CD4-positive, alpha-beta T cell treated with Interferon gamma for 1 hour (primary cell): ENCODE measurements around the gene PTPRM.

ENCODE experiments used
- DNase-seq: peaks from one replicate; pipeline ENCODE4 v3.0.0-alpha.2; 2020

Gene PTPRM

GRCh38 chr18:7914834-7915670 is 347.9 kb downstream of the PTPRM start:
- DNase-seq, result no peak

GRCh38 chr18:7918701-7919100 is 351.6 kb downstream of the PTPRM start:
- DNase-seq, result no peak

GRCh38 chr18:7919565-7919964 is 352.4 kb downstream of the PTPRM start:
- DNase-seq, result no peak

GRCh38 chr18:7921938-7922587 is 354.9 kb downstream of the PTPRM start:
- no peak for DNase-seq

GRCh38 chr18:7923105-7923504 is 356.0 kb downstream of the PTPRM start:
- no peak for DNase-seq

- DNase-seq, result no peak
These were observed 357.5 kb downstream of the PTPRM start for GRCh38 chr18:7924616-7925015.

- DNase-seq, result no peak
These were observed 359.4 kb downstream of the PTPRM start for GRCh38 chr18:7926526-7926925.

GRCh38 chr18:7927119-7927518 is 360.0 kb downstream of the PTPRM start:
- no peak for DNase-seq

- no peak for DNase-seq
These were observed 364.6 kb downstream of the PTPRM start for GRCh38 chr18:7931763-7932162.

- DNase-seq, result no peak
These were observed 370.2 kb downstream of the PTPRM start for GRCh38 chr18:7937268-7937667.

GRCh38 chr18:7939521-7939920 is 372.4 kb downstream of the PTPRM start:
- no peak for DNase-seq

GRCh38 chr18:7940379-7940778 is 373.3 kb downstream of the PTPRM start:
- no peak for DNase-seq

GRCh38 chr18:7940971-7941370 is 373.9 kb downstream of the PTPRM start:
- DNase-seq, result no peak

GRCh38 chr18:7941533-7941932 is 374.4 kb downstream of the PTPRM start:
- DNase-seq, result no peak

GRCh38 chr18:7945882-7946281 is 378.8 kb downstream of the PTPRM start:
- DNase-seq, result no peak

GRCh38 chr18:7946734-7947377 is 379.7 kb downstream of the PTPRM start:
- DNase-seq, result no peak

- DNase-seq, result no peak
These were observed 383.4 kb downstream of the PTPRM start for GRCh38 chr18:7950380-7951136.

- DNase-seq, result no peak
These were observed 386.2 kb downstream of the PTPRM start for GRCh38 chr18:7953095-7953958.

GRCh38 chr18:7954238-7954637 is 387.1 kb downstream of the PTPRM start:
- no peak for DNase-seq

- DNase-seq, result no peak
These were observed 388.1 kb downstream of the PTPRM start for GRCh38 chr18:7955175-7955574.

- no peak for DNase-seq
These were observed 390.2 kb downstream of the PTPRM start for GRCh38 chr18:7957297-7957696.
